Uterus (tissue), 4 donors: ENCODE results near the gene QSOX2. TPM values are rescaled to one million over a fixed set of nuclear protein-coding genes. Genes with fewer than 3 reads are reported as not detected.
"Not testable (repeated sequence)": the region's sequence is repeated elsewhere in the genome, so short reads cannot be mapped to it uniquely, and the experiment has no call there.

Experiments used
- DNase-seq, 2 donors: peaks; one replicate each; pipeline ENCODE4 v3.0.0-alpha.2; 2019 to 2020
- H3K27ac ChIP-seq, 2 donors: fragments of 200-600 bp; sonication (generic); 1 replicate in 1 of 2; 2 replicates in 1 of 2; pipeline ENCODE4 v1.5.1; 2016 to 2018
- H3K27me3 ChIP-seq, 2 donors: fragments of 200-600 bp; sonication (generic); one replicate each; pipeline ENCODE4 v1.5.1; 2018 to 2019; ENCODE audit warnings: control low read depth in 1 of 2
- H3K36me3 ChIP-seq, 2 donors: fragments of 200-600 bp; sonication (generic); one replicate each; pipeline ENCODE4 v1.5.1; 2019; ENCODE audit warnings: control low read depth in 1 of 2
- H3K4me1 ChIP-seq, 2 donors: fragments of 200-600 bp; sonication (generic); one replicate each; pipeline ENCODE4 v1.5.1; 2018 to 2019; ENCODE audit warnings: control low read depth in 1 of 2
- H3K4me3 ChIP-seq, 2 donors: fragments of 200-600 bp; sonication (generic); 1 replicate in 1 of 2; 2 replicates in 1 of 2; pipeline ENCODE4 v1.5.1; 2018 to 2019; ENCODE audit warnings: mild to moderate bottlenecking in 1 of 2
- H3K9me3 ChIP-seq, 2 donors: fragments of 200-600 bp; sonication (generic); one replicate each; pipeline ENCODE4 v1.5.1; 2019; ENCODE audit warnings: control low read depth in 1 of 2
- POLR2A ChIP-seq, 2 donors: fragments of 450-650 bp; IDR thresholded peaks; one replicate each; pipeline ENCODE4 v1.6.1; 2016; ENCODE audit warnings: antibody characterized with exemption in 2 of 2, mild to moderate bottlenecking in 1 of 2, moderate library complexity in 1 of 2
- intact Hi-C: fragments of 100-400 bp; cut with DNase I; formaldehyde crosslinking; loops from one replicate; pipeline ENCODE4 v1.15.1; 2023; ENCODE audit warnings: low total_unique reads
- total RNA-seq, 4 donors: library from RNA; depleted of rRNA in 3 of 4; stranded (reverse); fragments of >200 nt in 3 of 4; gene quantifications; one replicate each; pipeline versions ENCODE4 v1.1.0 to v1.2.4, GENCODE V29; 2014 to 2023
- TF ChIP-seq, protein P1 (sequence below), 4 experiments: fragments of 200-600 bp in 2 of 4; fragments of 450-650 bp in 2 of 4; sonication (generic) in 2 of 4; IDR thresholded peaks; one replicate each; pipeline ENCODE4 v1.5.1; 2016 to 2019; ENCODE audit warnings: antibody characterized with exemption in 4 of 4, mild to moderate bottlenecking in 2 of 4, moderate library complexity in 1 of 4
- donor health status: DM: yes; HTN: yes; CAD: no.

The QSOX2 gene
- total RNA-seq, 4 donors from 2014 or later, result 5.6 to 13.1 (median 9.2) TPM

DNA sequence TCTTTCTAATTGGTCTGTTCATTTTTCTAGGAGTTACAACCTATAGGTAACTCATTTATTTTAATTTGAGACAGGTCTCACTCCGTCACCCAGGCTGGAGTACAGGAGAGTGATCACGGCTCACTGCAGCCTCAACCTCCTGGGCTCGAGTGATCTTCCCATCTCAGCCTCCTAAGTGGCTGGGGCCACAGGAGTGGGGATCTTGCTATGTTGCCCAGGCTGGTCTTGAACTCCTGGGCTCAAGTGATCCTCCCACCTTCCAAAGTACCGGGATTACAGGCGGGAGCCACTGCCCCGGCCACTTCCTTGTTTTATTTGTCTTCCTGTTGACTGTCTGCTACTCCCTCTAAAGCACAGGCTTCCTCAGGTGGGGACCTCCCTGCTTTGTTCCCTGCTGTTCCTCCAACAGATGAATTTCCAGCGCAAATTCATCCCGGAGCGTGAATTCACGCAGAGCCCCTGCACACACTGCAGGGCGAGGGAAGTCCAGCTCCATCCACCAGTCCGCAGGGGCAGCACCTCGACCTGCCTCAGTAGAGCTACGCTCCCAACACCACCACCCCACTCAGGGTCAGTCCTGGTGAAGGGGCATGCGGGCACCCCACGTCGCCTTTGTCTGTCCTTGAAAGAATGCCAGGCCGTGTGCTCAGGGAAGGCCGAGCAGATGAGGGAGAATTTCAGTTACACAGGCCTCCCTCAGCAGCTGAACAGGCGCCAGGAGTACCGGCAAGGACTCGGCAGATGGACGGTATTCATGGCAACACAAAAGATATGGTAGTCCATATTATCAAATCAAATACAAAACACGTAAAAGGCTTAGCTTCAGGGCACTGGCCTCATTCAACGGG is 6.3 kb downstream of the QSOX2 start:
- no peak overlapping the region for H3K27ac ChIP-seq
- H3K27me3 ChIP-seq, result no peaks in the 10 kb centered on the region
- peaks cover 2 to 3% of the 10 kb centered on the region in 2 donors for H3K4me1 ChIP-seq

DNA sequence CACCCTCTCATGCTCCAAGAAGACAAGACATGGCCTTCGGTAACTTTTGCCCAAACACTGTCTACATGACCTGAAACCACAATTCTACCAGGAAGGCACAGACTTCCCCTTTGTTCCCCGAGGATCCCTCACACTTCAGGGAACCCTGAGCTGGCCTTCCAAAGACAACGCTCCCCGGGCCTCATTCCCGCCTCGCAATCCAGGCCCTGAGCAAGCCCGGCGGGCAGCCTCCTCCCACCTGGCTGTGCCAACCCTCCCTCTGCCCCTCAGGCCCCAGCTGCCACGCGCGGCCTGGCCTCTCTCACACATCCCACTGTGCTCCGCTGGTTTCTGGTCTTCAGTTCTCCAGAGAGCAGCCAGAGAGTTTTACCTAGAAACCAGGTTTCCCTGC is 7.3 kb downstream of the QSOX2 start:
- H3K27me3 ChIP-seq, result no peaks in the 10 kb centered on the region
- H3K27ac ChIP-seq, result no peak overlapping the region
- H3K36me3 ChIP-seq, result no peaks in the 10 kb centered on the region
- intact Hi-C loops, result no loop called here
- H3K4me1 ChIP-seq, result no peaks in the 10 kb centered on the region
- no peak overlapping the region for H3K4me3 ChIP-seq
- H3K9me3 ChIP-seq, result no peaks in the 10 kb centered on the region
- TF ChIP-seq POLR2A (IDR thresholded peaks at IDR 0.05), result no peak
- TF ChIP-seq, protein P1, sequence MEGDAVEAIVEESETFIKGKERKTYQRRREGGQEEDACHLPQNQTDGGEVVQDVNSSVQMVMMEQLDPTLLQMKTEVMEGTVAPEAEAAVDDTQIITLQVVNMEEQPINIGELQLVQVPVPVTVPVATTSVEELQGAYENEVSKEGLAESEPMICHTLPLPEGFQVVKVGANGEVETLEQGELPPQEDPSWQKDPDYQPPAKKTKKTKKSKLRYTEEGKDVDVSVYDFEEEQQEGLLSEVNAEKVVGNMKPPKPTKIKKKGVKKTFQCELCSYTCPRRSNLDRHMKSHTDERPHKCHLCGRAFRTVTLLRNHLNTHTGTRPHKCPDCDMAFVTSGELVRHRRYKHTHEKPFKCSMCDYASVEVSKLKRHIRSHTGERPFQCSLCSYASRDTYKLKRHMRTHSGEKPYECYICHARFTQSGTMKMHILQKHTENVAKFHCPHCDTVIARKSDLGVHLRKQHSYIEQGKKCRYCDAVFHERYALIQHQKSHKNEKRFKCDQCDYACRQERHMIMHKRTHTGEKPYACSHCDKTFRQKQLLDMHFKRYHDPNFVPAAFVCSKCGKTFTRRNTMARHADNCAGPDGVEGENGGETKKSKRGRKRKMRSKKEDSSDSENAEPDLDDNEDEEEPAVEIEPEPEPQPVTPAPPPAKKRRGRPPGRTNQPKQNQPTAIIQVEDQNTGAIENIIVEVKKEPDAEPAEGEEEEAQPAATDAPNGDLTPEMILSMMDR (IDR thresholded peaks at IDR 0.05), result no peak
- DNase-seq, result no peak

More for the DNA sequence above, 6.3 kb downstream of the QSOX2 start:
- intact Hi-C loops, result no loop called here
- TF ChIP-seq, protein P1 (IDR thresholded peaks at IDR 0.05), result no peak
- TF ChIP-seq POLR2A (IDR thresholded peaks at IDR 0.05), result no peak
- Histone ChIP-seq H3K4me3 (no peak overlapping the region), H3K9me3 (no peaks in the 10 kb centered on the region), H3K36me3 (no peaks in the 10 kb centered on the region)
- no peak for DNase-seq

DNA sequence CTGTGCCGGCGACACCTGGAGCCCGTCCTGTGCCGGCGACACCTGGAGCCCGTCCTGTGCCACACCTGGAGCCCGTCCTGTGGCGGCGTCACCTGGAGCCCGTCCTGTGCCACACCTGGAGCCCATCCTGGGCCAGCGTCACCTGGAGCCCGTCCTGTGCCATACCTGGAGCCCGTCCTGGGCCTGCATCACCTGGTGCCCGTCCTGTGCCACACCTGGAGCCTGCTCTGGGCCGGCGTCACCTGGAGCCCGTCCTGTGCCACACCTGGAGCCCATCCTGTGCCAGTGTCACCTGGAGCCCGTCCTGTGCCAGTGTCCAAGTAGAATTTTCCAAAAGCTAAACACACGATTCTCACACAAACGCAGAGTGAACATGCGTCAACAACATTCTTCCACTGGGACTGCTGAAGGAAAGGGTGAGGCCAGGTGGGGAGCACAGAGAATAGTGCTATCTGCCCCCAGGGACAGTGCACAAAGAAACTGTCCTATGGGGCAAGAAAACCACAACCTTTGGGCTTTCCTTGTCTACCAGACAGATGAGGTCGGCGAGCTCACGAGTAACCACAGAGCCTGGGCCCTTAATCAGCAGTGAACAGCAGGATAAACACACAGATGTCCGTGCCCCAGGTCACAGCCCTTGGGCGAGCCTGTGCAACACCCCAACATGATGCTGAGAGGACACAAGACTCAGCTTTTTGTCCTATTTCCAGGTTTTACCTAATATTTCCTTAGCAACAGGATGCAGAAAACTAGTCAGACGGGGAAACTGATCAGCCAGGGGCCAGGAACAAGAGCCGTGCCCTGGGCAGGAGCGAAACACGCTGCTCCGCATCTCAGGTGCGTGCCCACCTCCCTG is 7.9 kb downstream of the QSOX2 start:
- no peak for TF ChIP-seq POLR2A (IDR thresholded peaks at IDR 0.05)
- TF ChIP-seq, protein P1 (IDR thresholded peaks at IDR 0.05), result no peak
- no peaks in the 10 kb centered on the region for H3K36me3 ChIP-seq
- intact Hi-C loops, result no loop called here
- no peak for DNase-seq
- no peak overlapping the region for H3K27ac ChIP-seq
- H3K4me3 ChIP-seq, result no peak overlapping the region
- no peaks in the 10 kb centered on the region for H3K4me1 ChIP-seq
- no peaks in the 10 kb centered on the region for H3K27me3 ChIP-seq
- no peaks in the 10 kb centered on the region for H3K9me3 ChIP-seq

DNA sequence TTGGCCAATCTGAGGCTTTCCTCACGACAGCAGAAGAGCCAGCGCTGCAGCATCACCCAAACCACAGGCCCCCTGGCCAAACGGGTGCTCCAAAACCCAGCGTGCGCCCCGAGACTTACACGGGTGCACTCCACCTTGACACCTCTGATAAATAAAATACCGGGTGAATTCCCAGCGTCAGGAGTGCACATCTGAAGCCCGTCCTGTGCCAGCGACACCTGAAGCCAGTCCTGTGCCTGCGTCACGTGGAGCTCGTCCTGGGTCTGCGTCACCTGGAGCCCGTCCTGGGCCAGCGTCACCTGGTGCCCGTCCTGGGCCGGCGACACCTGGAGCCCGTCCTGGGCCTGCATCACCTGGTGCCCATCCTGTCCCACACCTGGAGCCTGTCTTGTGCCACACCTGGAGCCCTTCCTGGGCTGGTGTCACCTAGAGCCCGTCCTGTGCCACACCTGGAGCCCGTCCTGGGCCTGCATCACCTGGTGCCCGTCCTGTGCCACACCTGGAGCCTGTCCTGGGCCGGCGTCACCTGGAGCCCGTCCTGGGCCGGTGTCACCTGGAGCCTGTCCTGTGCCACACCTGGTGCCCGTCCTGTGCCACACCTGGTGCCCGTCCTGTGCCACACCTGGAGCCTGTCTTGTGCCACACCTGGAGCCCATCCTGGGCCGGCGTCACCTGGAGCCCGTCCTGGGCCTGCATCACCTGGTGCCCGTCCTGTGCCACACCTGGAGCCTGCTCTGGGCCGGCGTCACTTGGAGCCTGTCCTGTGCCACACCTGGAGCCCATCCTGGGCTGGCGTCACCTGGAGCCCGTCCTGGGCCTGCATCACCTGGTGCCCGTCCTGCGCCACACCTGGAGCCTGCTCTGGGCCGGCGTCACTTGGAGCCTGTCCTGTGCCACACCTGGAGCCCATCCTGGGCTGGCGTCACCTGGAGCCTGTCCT is 8.9 kb downstream of the QSOX2 start:
- H3K27me3 ChIP-seq, H3K36me3 ChIP-seq, H3K4me1 ChIP-seq, DNase-seq, H3K27ac ChIP-seq, H3K4me3 ChIP-seq, H3K9me3 ChIP-seq, intact Hi-C loops: not testable (repeated sequence)
